HepG2 (cell line): Measurements from ENCODE around the gene LAMA5. TPM values are rescaled to one million over a fixed set of nuclear protein-coding genes. Genes with fewer than 3 reads are reported as not detected.

ENCODE experiments used
- ATAC-seq: fragments of 200-7000 bp; cut with Tn5 transposase; 3 replicates; pipeline ENCODE4 v1.9.1; 2020; ENCODE audit warnings: mild to moderate bottlenecking, moderate library complexity
- BruUV-seq: library from RNA; stranded (reverse); fragments of 400-500 nt; replicated peaks from 2 replicates; lab custom pipeline; 2021; lab: Mats Ljungman, UMichigan
- CTCF ChIA-PET: fragments of 300-600 bp; formaldehyde crosslinking; extraction: SDS; loops from one replicate; lab custom pipeline; 2021; ENCODE audit warnings: low total read pairs, inconsistent platforms, low intra/inter-chr PET ratio; lab: Yijun Ruan, JAX
- POLR2A ChIA-PET: fragments of 350-600 bp; sonication (Branson Sonifier 250); formaldehyde crosslinking; loops from one replicate; lab custom pipeline; 2020; ENCODE audit warnings: antibody characterized with exemption, inconsistent platforms; lab: Yijun Ruan, JAX
- DNase-seq: peaks from one replicate; pipeline ENCODE4 v3.0.0-alpha.2; 2015; ENCODE audit warnings: low spot score
- FAIRE-seq: peaks from 3 replicates; lab custom pipeline; 2011; peaks lifted over from hg19 to GRCh38; lab: Jason Lieb, UNC
- H2AFZ ChIP-seq: one replicate; pipeline ENCODE4 v1.6.1; 2011; ENCODE audit warnings: low read length, inconsistent platforms
- H3K27ac ChIP-seq: fragments of 300-600 bp; 3 replicates; pipeline ENCODE4 v1.8.0; 2011; ENCODE audit warnings: mixed run types, mild to moderate bottlenecking, mixed read lengths, low read length, inconsistent platforms; ENCODE audit not compliant: insufficient read depth; ENCODE audit errors: extremely low read length
- H3K27me3 ChIP-seq, 2 experiments: fragments of 200-600 bp in 1 of 2; 2 replicates in 1 of 2; 3 replicates in 1 of 2; pipeline versions ENCODE4 v1.6.0 to v1.8.0; 2011; ENCODE audit warnings: low read length in 2 of 2, mild to moderate bottlenecking in 2 of 2, moderate library complexity in 2 of 2, inconsistent platforms in 1 of 2; ENCODE audit not compliant: insufficient read depth in 2 of 2, control insufficient read depth in 1 of 2
- H3K36me3 ChIP-seq, 2 experiments: fragments of 200-600 bp in 1 of 2; replicated peaks in 1 of 2; 2 replicates in 1 of 2; 3 replicates in 1 of 2; pipeline versions ENCODE4 v1.5.1 to v1.8.0; 2011; ENCODE audit warnings: low read length in 2 of 2, inconsistent platforms in 1 of 2; ENCODE audit not compliant: insufficient read depth in 2 of 2, control insufficient read depth in 1 of 2
- H3K4me1 ChIP-seq: 2 replicates; pipeline ENCODE4 v1.5.1; 2012; ENCODE audit warnings: low read length, inconsistent platforms; ENCODE audit not compliant: insufficient read depth
- H3K4me2 ChIP-seq: 2 replicates; pipeline ENCODE4 v1.6.0; 2011; ENCODE audit warnings: low read depth, low read length, inconsistent platforms
- H3K4me3 ChIP-seq, 3 experiments: fragments of 200-600 bp in 1 of 3; sonication (generic), shearing (Covaris generic) in 1 of 3; replicated peaks in 1 of 3; 2 replicates each; pipeline ENCODE4 v1.5.1; 2011 to 2016; ENCODE audit warnings: low read length in 3 of 3, inconsistent platforms in 2 of 3, low read depth in 2 of 3, mild to moderate bottlenecking in 2 of 3, control low read depth in 1 of 3, mixed read lengths in 1 of 3; ENCODE audit not compliant: insufficient read depth in 1 of 3
- H3K79me2 ChIP-seq: one replicate; pipeline ENCODE4 v1.6.1; 2011; ENCODE audit warnings: low read length, inconsistent platforms; ENCODE audit not compliant: insufficient read depth
- H3K9ac ChIP-seq: 2 replicates; pipeline ENCODE4 v1.6.0; 2011; ENCODE audit warnings: mild to moderate bottlenecking, low read depth, low read length, inconsistent platforms; ENCODE audit not compliant: insufficient read depth
- H3K9me3 ChIP-seq: 2 replicates; pipeline ENCODE4 v1.5.1; 2012; ENCODE audit warnings: mild to moderate bottlenecking, low read length
- H4K20me1 ChIP-seq: 2 replicates; pipeline ENCODE4 v1.6.0; 2011; ENCODE audit warnings: inconsistent platforms, mild to moderate bottlenecking, low read length, moderate library complexity; ENCODE audit not compliant: insufficient read depth
- ATF5 ChIP-seq: sonication (generic); formaldehyde crosslinking; IDR thresholded peaks from 2 replicates; pipeline ENCODE4 v1.4.0; 2020; ENCODE audit warnings: mild to moderate bottlenecking, low read depth, missing genetic modification reagents
- ATM ChIP-seq: fragments of 450-650 bp; IDR thresholded peaks from 2 replicates; pipeline ENCODE4 v1.7.1; 2017; ENCODE audit warnings: mild to moderate bottlenecking, borderline replicate concordance
- CREB1 ChIP-seq, 2 experiments: fragments of 450-650 bp in 1 of 2; IDR thresholded peaks; 2 replicates each; pipeline ENCODE4 v1.6.1; 2016 to 2017; ENCODE audit warnings: control low read depth in 1 of 2, mild to moderate bottlenecking in 1 of 2, missing compliant biosample characterization in 1 of 2, missing genetic modification characterization in 1 of 2
- DNMT1 ChIP-seq: sonication (generic); formaldehyde crosslinking; IDR thresholded peaks from 2 replicates; pipeline ENCODE4 v1.5.1; 2020; ENCODE audit warnings: mild to moderate bottlenecking, missing genetic modification reagents
- IKZF1 ChIP-seq: fragments of 450-650 bp; IDR thresholded peaks from 2 replicates; pipeline ENCODE4 v1.7.1; 2016
- JUNB ChIP-seq: sonication (generic); formaldehyde crosslinking; IDR thresholded peaks from 2 replicates; pipeline ENCODE4 v1.8.0; 2022; ENCODE audit warnings: missing genetic modification reagents, mild to moderate bottlenecking, borderline replicate concordance
- KAT7 ChIP-seq: IDR thresholded peaks from 2 replicates; pipeline ENCODE4 v1.6.1; 2018; ENCODE audit warnings: borderline replicate concordance, missing compliant biosample characterization
- KDM3A ChIP-seq: IDR thresholded peaks from 2 replicates; pipeline ENCODE4 v1.6.1; 2018; ENCODE audit warnings: low read depth, missing compliant biosample characterization
- NONO ChIP-seq, 2 experiments: fragments of 450-650 bp in 1 of 2; sonication (generic) in 1 of 2; formaldehyde crosslinking in 1 of 2; IDR thresholded peaks in 1 of 2; conservative IDR thresholded peaks in 1 of 2; 2 replicates each; pipeline versions ENCODE4 v1.6.1 to v1.8.0; 2017 to 2022; ENCODE audit warnings: mild to moderate bottlenecking in 1 of 2, missing genetic modification reagents in 1 of 2, moderate library complexity in 1 of 2
- PAF1 ChIP-seq: IDR thresholded peaks from 2 replicates; pipeline ENCODE4 v1.6.1; 2016; ENCODE audit warnings: missing genetic modification reagents, missing compliant biosample characterization
- POLR2A ChIP-seq, 2 experiments: IDR thresholded peaks; 2 replicates each; pipeline ENCODE4 v1.6.1; 2011; ENCODE audit warnings: low read depth in 2 of 2, low read length in 2 of 2, mild to moderate bottlenecking in 1 of 2, moderate library complexity in 1 of 2; ENCODE audit not compliant: insufficient read depth in 1 of 2
- POLR2AphosphoS5 ChIP-seq: IDR thresholded peaks from 2 replicates; pipeline ENCODE4 v1.6.1; 2012; ENCODE audit warnings: low read depth, low read length
- SKIL ChIP-seq: sonication (generic); formaldehyde crosslinking; IDR thresholded peaks from 2 replicates; pipeline ENCODE4 v1.8.0; 2022; ENCODE audit warnings: missing genetic modification reagents, mild to moderate bottlenecking, moderate library complexity, borderline replicate concordance
- ZBTB34 ChIP-seq: sonication (generic); formaldehyde crosslinking; IDR thresholded peaks from 2 replicates; pipeline ENCODE4 v1.8.0; 2022; ENCODE audit warnings: mild to moderate bottlenecking, missing genetic modification reagents
- ZC3H13 ChIP-seq: sonication (generic); formaldehyde crosslinking; IDR thresholded peaks from 2 replicates; pipeline ENCODE4 v1.8.1; 2023; ENCODE audit warnings: mild to moderate bottlenecking, missing genetic modification reagents, moderate library complexity
- ZNF138 ChIP-seq: sonication (generic); formaldehyde crosslinking; IDR thresholded peaks from 2 replicates; pipeline ENCODE4 v1.5.0; 2020; ENCODE audit warnings: mild to moderate bottlenecking, low read depth, missing genetic modification reagents
- ZNF275 ChIP-seq: sonication (generic); formaldehyde crosslinking; IDR thresholded peaks from 2 replicates; pipeline ENCODE4 v1.8.0; 2022; ENCODE audit warnings: missing genetic modification reagents, mild to moderate bottlenecking, inconsistent platforms, borderline replicate concordance
- ZNF335 ChIP-seq: sonication (generic); formaldehyde crosslinking; IDR thresholded peaks from 2 replicates; pipeline ENCODE4 v1.4.0; 2020; ENCODE audit warnings: missing genetic modification reagents
- ZNF589 ChIP-seq: sonication (generic); formaldehyde crosslinking; conservative IDR thresholded peaks from 2 replicates; pipeline ENCODE4 v1.8.0; 2022; ENCODE audit warnings: mild to moderate bottlenecking, moderate library complexity, missing genetic modification reagents
- WGBS: methylation state at CpG from one replicate; pipeline ENCODE4 v1.1.6; 2017; ENCODE audit warnings: low lambda C conversion rate; 5-methylcytosine and 5-hydroxymethylcytosine counted together
- in situ Hi-C: cut with HindIII; loops from 2 replicates; pipeline ENCODE4 v1.10.0; 2017; ENCODE audit warnings: low pct_unique_long_range_greater_than_20kb; ENCODE audit not compliant: extremely low pct_ligation_motif_present
- intact Hi-C: fragments of 100-400 bp; cut with micrococcal nuclease; formaldehyde crosslinking; loops from one replicate; pipeline ENCODE4 v1.10.0; 2022; ENCODE audit not compliant: unreplicated experiment
- polyA plus RNA-seq, 8 experiments: library from polyadenylated mRNA; depleted of rRNA in 3 of 8; stranded (reverse) in 7 of 8; unstranded in 1 of 8; fragments of >200 nt; fragmentation: Illumina TruSeq in 4 of 8; extraction: Trizol in 4 of 8; gene quantifications; 2 replicates each; pipeline versions ENCODE4 v1.2.1 to v1.2.3, GENCODE V29; 2011 to 2016; ENCODE audit warnings: low read depth in 4 of 8, missing spikeins in 1 of 8, mixed read lengths in 1 of 8; ENCODE audit not compliant: insufficient read depth in 1 of 8
- total RNA-seq, 5 experiments: library from RNA; depleted of rRNA; stranded (reverse); fragments of >200 nt; fragmentation: Illumina TruSeq; extraction: Trizol; gene quantifications; 2 replicates each; pipeline ENCODE4 v1.2.3, GENCODE V29; 2016; ENCODE audit warnings: low read depth in 1 of 5

The LAMA5 gene
- total and polyA plus RNA-seq, 2 of the 13 experiments (the other 11 are each of a cell fraction or from before 2014, with no cell fraction given), result 21.0 to 44.7 TPM

- peak; percentile 12 for FAIRE-seq
- in situ Hi-C loops, result no loop called here
Measured at GRCh38 chr20:62381842-62382241, 14.7 kb upstream of the LAMA5 start.

More at GRCh38 chr20:62381842-62382241, 14.7 kb upstream of the LAMA5 start:
- Histone ChIP-seq H4K20me1 (peaks cover 6% of the 10 kb centered on the region; the same call in 1 of the 2 replicates), H3K4me2 (no peak overlapping the region), H3K79me2 (peaks cover 20% of the 10 kb centered on the region), H3K4me3 (no peak overlapping the region), H3K36me3 (0 out of 5 replicates have a peak, but pooled peaks cover 2 to 6% of the 10 kb centered on the region in 2 experiments), H3K9ac (no peak overlapping the region), H2AFZ (no peak overlapping the region), H3K27ac (no peak overlapping the region), H3K4me1 (peaks cover 33% of the 10 kb centered on the region), H3K9me3 (no peaks in the 10 kb centered on the region), H3K27me3 (no peaks in the 10 kb centered on the region; a peak in 2 of 5 replicates)
- no peak for DNase-seq
- CTCF ChIA-PET, result interaction anchor here (2.7 kb wide), 1 partner anchor 80 kb away, joined by 57 read pairs; the partner anchor contains the start of gene ADRM1
- intact Hi-C loops, result loop anchor here (1.0 kb wide), 1 partner anchor 80 kb away; the partner anchor contains the start of gene ADRM1
- 78% methylated on average over 6 of the region's 6 CpGs for WGBS
- TF ChIP-seq CREB1 (IDR thresholded peaks at IDR 0.05) (peak; percentile 97), CREB1 (CRISPR knock-in tag; IDR thresholded peaks at IDR 0.05) (no peak), KDM3A (CRISPR knock-in tag) (no peak), JUNB (peak; percentile 56; the same call in 1 of the 2 replicates), ZBTB34 (CRISPR knock-in tag) (0 out of 2 replicates have a peak, but pooled peaks have one; percentile 18), DNMT1 (CRISPR knock-in tag) (0 out of 2 replicates have a peak, but pooled peaks have one; percentile 7), ZNF335 (CRISPR knock-in tag) (no peak), POLR2A (IDR thresholded peaks at IDR 0.05; ENCODE audit: insufficient read depth in 1 of 2, low read depth in 2 of 2, low read length in 2 of 2) (0 out of 4 replicates have a peak, but pooled peaks of 1 of the 2 experiments have one; percentile 38), ZC3H13 (CRISPR knock-in tag) (peak; percentile 37; the same call in 1 of the 2 replicates), PAF1 (CRISPR knock-in tag) (0 out of 2 replicates have a peak, but pooled peaks have one; percentile 8), ZNF275 (CRISPR knock-in tag) (no peak), KAT7 (no peak), ATM (peak; percentile 37; the same call in 1 of the 2 replicates), ZNF138 (CRISPR knock-in tag) (no peak), SKIL (0 out of 2 replicates have a peak, but pooled peaks have one; percentile 39), ATF5 (CRISPR knock-in tag) (0 out of 2 replicates have a peak, but pooled peaks have one; percentile 1), IKZF1 (0 out of 2 replicates have a peak, but pooled peaks have one; percentile 21), POLR2AphosphoS5 (peak; percentile 6; the same call in 1 of the 2 replicates), NONO (IDR thresholded peaks at IDR 0.05) (no peak), NONO (CRISPR knock-in tag; conservative IDR thresholded peaks at IDR 0.05) (0 out of 2 replicates have a peak, but pooled peaks have one; percentile 53), ZNF589 (peak; percentile 47; the same call in 1 of the 2 replicates)
- no peak for ATAC-seq
- POLR2A ChIA-PET, result interaction anchor here (0.9 to 3.2 kb wide), 3 partner anchors 9 to 78 kb away, joined by 3 to 51 read pairs (median 18); partner anchors contain the start of gene LAMA5
- BruUV-seq, result no TSS peak
